Activated CD8-positive, alpha-beta T cell treated with anti-CD3 and anti-CD28 coated beads, Interleukin-2, amount 10 ng/mL, durations not matched to agents 7 days and 5 days (primary cell): Measurements from ENCODE around the gene MAP4K1. TPM values are rescaled to one million over a fixed set of nuclear protein-coding genes. Genes with fewer than 3 reads are reported as not detected.
"Not testable (repeated sequence)": the region's sequence is repeated elsewhere in the genome, so short reads cannot be mapped to it uniquely, and the experiment has no call there.

Source experiments
- ATAC-seq: fragments of 150-1000 bp; cut with Tn5 transposase; one replicate; pipeline ENCODE4 v1.10.0; 2021; ENCODE audit warnings: moderate library complexity
- CTCF ChIA-PET: fragments of 350-600 bp; sonication (Branson Sonifier 250); formaldehyde crosslinking; loops from one replicate; lab custom pipeline; 2021; ENCODE audit warnings: antibody characterized with exemption; lab: Charles Lee
- POLR2A ChIA-PET: fragments of 350-600 bp; sonication (Branson Sonifier 250); formaldehyde crosslinking; loops from one replicate; lab custom pipeline; 2021; ENCODE audit warnings: antibody characterized with exemption; lab: Charles Lee
- DNase-seq: peaks from one replicate; pipeline ENCODE4 v3.0.0-alpha.2; 2020
- H3K27ac Mint-ChIP-seq: one replicate; pipeline ENCODE4 v1.8.0; 2021; ENCODE audit warnings: mild to moderate bottlenecking, mixed read lengths
- H3K27me3 Mint-ChIP-seq: one replicate; pipeline ENCODE4 v1.8.0; 2021; ENCODE audit warnings: low read depth, mixed read lengths
- H3K36me3 Mint-ChIP-seq: one replicate; pipeline ENCODE4 v1.8.0; 2021; ENCODE audit warnings: low read depth, mixed read lengths
- H3K4me1 Mint-ChIP-seq: one replicate; pipeline ENCODE4 v1.8.0; 2021; ENCODE audit warnings: low read depth, mixed read lengths
- H3K4me3 Mint-ChIP-seq: one replicate; pipeline ENCODE4 v1.8.0; 2021; ENCODE audit warnings: mild to moderate bottlenecking, mixed read lengths
- H3K9me3 Mint-ChIP-seq: one replicate; pipeline ENCODE4 v1.8.0; 2022; ENCODE audit warnings: mixed read lengths; ENCODE audit not compliant: insufficient read depth
- total RNA-seq, 2 experiments: library from RNA; stranded (reverse); gene quantifications; one replicate each; pipeline ENCODE4 v1.2.3, GENCODE V29; 2021

MAP4K1 gene
- total RNA-seq, 2 experiments from 2014 or later, result 259 to 269 TPM

DNA sequence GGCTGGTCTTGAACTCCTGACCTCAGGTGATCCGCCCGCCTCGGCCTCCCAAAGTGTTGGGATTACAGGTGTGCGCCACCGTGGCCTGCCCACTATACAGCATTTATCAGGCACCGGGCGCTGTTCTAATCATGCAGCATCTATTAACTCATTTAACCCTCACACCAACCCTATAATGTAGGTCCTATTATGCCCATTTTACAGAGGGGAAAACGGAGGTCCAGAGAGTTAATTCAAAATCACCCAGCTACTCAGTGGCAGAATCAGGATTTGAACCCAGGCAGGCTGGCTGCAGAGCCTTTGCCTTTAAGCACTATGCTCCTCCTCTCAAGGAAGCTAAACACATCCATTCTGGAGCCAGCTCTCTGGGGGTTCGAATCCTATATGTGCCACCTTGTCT, 54.3 kb downstream of the MAP4K1 start:
- Mint-ChIP-seq H3K9me3 (no peaks in the 10 kb centered on the region), H3K27ac (no peak overlapping the region), H3K36me3 (no peaks in the 10 kb centered on the region), H3K4me1 (peaks cover 36% of the 10 kb centered on the region), H3K4me3 (no peak overlapping the region), H3K27me3 (peaks cover 34% of the 10 kb centered on the region)
- DNase-seq, result no peak
- POLR2A ChIA-PET, result interaction anchor here (1.1 kb wide), 1 partner anchor 55 kb away, joined by 5 read pairs; the partner anchor contains the start of gene EIF3K
- CTCF ChIA-PET, result interaction anchor here (0.9 to 1.3 kb wide), 2 partner anchors 19 to 48 kb away, joined by 3 to 4 read pairs; no protein-coding TSS in a partner anchor
- ATAC-seq, result no peak

DNA sequence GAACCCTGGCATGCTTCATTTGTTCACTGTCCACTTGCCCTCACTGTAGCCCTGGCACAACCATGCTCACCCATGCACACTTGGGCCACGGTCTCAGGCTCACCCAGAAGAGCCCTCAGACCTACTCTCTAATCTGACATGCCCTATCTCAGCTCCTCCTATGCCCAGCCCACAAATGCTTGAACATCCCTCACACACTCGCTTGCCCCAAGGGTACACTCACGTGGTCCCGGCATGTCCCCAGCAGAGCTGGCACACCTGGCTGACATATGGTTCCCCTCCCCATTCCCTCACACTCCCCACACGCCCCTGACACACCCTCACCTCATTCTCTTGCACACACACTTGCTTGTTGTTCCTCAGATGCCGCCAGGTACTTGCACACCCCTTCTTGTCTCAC, 55.7 kb downstream of the MAP4K1 start:
- POLR2A ChIA-PET, result no interaction called here
- no peak for DNase-seq
- Mint-ChIP-seq H3K4me3 (no peak overlapping the region), H3K27ac (no peak overlapping the region), H3K36me3 (no peaks in the 10 kb centered on the region), H3K4me1 (peaks cover 40% of the 10 kb centered on the region), H3K9me3 (no peaks in the 10 kb centered on the region), H3K27me3 (peaks cover 27% of the 10 kb centered on the region)
- no peak for ATAC-seq
- CTCF ChIA-PET, result interaction anchor here (0.9 kb wide), 1 partner anchor 159 kb away, joined by 4 read pairs; the partner anchor contains the start of gene FAM98C

DNA sequence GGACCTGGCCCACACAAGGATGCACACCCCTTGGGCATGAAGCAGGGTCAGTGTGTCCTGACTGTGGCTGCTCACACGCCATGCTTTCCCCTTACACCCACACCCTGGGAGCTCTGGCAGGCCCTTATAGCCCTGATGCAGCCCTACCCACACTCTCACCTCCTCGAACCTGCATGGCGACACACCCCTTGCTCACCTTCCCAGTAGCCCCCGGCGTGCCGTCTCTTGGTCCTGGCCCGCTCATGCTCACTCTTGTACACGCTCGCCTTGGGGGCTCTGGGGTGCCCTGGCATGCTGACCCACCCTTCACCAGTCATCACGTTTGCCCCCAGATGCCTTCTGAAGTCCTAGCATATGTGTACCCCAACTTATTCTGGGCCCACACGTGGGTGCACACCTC, 56.1 kb downstream of the MAP4K1 start:
- ChIA-PET POLR2A (no interaction called here), CTCF (interaction anchor here (0.9 kb wide), 1 partner anchor 159 kb away, joined by 4 read pairs; the partner anchor contains the start of gene FAM98C)
- Mint-ChIP-seq H3K4me1 (peaks cover 45% of the 10 kb centered on the region), H3K36me3 (no peaks in the 10 kb centered on the region), H3K27me3 (peaks cover 26% of the 10 kb centered on the region), H3K9me3 (no peaks in the 10 kb centered on the region), H3K4me3 (no peak overlapping the region), H3K27ac (no peak overlapping the region)
- ATAC-seq, result no peak
- DNase-seq, result no peak

DNA sequence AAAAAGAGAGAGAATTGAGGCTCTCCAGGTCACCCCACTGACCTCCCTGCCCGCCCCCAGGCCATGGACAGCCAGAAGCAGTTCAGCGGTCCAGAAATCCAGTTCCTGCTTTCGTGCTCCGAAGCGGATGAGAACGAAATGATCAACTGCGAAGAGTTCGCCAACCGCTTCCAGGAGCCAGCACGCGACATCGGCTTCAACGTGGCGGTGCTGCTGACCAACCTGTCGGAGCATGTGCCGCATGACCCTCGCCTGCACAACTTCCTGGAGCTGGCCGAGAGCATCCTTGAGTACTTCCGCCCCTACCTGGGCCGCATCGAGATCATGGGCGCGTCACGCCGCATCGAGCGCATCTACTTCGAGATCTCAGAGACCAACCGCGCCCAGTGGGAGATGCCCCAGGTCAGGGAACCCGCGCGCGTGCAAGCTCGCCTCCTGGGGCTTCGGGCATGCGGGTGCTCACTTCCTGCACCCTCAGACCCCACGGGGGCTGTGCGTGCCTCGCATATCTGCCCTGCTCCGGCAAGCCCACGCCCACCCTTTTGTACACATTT, 56.6 kb downstream of the MAP4K1 start:
- H3K4me1 Mint-ChIP-seq, result peaks cover 45% of the 10 kb centered on the region
- ATAC-seq (no peak), DNase-seq (no peak)
- POLR2A ChIA-PET, result no interaction called here
- CTCF ChIA-PET, result interaction anchor here (0.9 kb wide), 1 partner anchor 158 kb away, joined by 4 read pairs; the partner anchor contains the start of gene FAM98C
- peaks cover 26% of the 10 kb centered on the region for H3K27me3 Mint-ChIP-seq
- no peaks in the 10 kb centered on the region for H3K9me3 Mint-ChIP-seq
- no peaks in the 10 kb centered on the region for H3K36me3 Mint-ChIP-seq
- H3K27ac Mint-ChIP-seq, result no peak overlapping the region
- no peak overlapping the region for H3K4me3 Mint-ChIP-seq

DNA sequence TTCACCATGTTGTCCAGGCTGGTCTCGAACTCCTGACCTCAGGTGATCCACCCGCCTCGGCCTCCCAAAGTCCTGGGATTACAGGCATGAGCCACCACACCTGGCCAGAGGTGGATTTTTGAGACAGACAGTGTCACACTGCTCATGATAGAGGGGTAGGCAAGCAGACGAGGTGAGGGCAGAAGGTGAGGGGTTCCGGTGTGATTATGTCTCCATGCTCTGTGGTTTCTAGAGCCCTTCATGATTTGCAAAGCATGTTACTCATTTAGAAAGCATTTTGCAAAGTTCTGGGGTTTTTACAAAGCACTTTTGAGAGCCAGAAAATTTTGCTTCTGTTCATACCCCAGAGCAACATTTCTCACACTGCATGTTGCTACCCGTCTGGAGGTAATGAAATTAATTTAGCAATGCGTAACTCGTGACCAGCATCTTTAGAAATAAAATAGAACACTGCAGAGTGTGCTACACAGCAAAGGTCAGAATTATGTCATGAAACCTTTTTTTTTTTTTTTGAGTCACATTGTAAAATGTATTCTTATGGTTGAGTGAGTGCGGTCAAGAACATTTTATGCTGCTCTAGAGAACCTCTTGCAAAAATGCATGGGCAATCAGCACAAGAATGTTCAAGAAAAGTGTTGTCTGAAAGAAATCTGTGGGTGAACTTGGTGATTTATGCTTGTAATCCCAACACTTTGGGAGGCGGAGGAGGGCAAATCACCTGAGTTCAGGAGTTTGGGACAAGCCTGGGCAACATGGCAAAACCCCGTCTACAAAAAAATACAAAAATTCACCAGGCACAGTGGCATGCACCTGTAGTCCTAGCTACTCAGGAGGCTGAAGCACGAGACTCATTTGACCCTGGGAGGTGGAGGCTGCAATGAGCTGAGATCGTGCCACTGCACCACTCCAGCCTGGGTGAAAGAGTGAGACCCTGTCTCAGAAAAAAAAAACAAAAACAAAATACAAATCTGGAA, 58.0 kb downstream of the MAP4K1 start:
- ATAC-seq (peak; percentile 72), DNase-seq (peak; percentile 55)
- Mint-ChIP-seq H3K4me1 (peaks cover 49% of the 10 kb centered on the region), H3K9me3 (no peaks in the 10 kb centered on the region), H3K4me3 (peak overlapping the region; percentile 43), H3K27me3 (peaks cover 23% of the 10 kb centered on the region), H3K36me3 (no peaks in the 10 kb centered on the region), H3K27ac (peak overlapping the region; percentile 79)
- CTCF ChIA-PET, result no interaction called here
- POLR2A ChIA-PET, result no interaction called here

DNA sequence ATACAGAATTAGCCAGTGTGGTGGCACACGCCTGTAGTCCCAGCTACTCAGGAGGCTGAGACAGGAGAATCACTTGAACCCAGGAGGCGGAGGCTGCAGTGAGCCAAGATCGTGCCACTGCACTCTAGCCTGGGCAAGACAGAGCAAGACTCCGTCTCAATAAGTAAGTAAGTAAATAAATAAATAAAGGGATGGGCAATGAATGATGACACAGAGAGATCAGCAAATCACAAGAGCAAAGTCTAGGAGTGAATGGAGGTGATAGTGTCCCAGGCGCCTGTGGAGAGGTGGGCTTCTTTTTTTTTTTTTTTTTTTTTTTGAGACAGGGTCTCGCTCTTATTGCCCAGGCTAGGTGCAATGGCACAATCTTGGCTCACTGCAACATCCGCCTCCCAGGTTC, 58.8 kb downstream of the MAP4K1 start:
- Mint-ChIP-seq H3K27me3 (peaks cover 21% of the 10 kb centered on the region), H3K4me1 (peaks cover 55% of the 10 kb centered on the region)
- H3K4me3 Mint-ChIP-seq, ATAC-seq, H3K9me3 Mint-ChIP-seq, H3K27ac Mint-ChIP-seq, POLR2A ChIA-PET, H3K36me3 Mint-ChIP-seq, CTCF ChIA-PET, DNase-seq: not testable (repeated sequence)

DNA sequence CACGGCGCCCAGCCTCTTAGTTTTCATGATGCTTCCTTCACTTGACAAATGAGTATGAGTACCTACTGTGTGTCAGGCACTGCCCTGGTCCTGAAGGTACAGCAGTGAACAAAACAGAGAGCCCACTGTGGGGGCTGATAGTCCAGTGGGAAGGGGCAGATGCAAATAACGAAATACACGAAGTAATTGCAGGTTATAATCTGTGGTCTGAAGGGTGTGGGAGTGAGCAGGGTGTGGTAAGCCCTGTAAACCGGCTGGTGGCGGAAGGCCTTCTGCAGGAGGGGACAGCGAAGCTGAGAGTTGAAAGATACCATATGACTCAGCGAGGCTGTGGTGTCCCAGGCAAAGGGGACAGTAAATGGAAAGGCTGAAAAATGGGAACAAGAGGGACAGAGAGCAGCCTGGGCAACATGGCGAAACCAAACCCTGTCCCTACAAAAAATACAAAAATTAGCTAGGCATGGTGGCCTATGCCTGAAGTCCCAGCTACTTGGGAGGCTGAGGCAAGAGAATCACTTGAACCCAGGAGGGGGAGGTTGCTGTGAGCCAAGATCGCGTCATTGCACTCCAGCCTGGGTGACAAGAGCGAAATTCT, 60.5 kb downstream of the MAP4K1 start:
- Mint-ChIP-seq H3K27ac (peak overlapping the region; percentile 59), H3K4me1 (peaks cover 48% of the 10 kb centered on the region), H3K36me3 (no peaks in the 10 kb centered on the region), H3K27me3 (peaks cover 16% of the 10 kb centered on the region), H3K4me3 (peak overlapping the region; percentile 35), H3K9me3 (no peaks in the 10 kb centered on the region)
- POLR2A ChIA-PET, result interaction anchor here (0.5 kb wide), 1 partner anchor 13 kb away, joined by 3 read pairs; no protein-coding TSS in a partner anchor
- ATAC-seq (peak; percentile 71), DNase-seq (peak; percentile 58)
- CTCF ChIA-PET, result interaction anchor here (0.8 to 1.9 kb wide), 7 partner anchors 12 to 155 kb away, joined by 3 to 14 read pairs (median 5); partner anchors contain the start of genes EIF3K, FAM98C and MAP4K1

DNA sequence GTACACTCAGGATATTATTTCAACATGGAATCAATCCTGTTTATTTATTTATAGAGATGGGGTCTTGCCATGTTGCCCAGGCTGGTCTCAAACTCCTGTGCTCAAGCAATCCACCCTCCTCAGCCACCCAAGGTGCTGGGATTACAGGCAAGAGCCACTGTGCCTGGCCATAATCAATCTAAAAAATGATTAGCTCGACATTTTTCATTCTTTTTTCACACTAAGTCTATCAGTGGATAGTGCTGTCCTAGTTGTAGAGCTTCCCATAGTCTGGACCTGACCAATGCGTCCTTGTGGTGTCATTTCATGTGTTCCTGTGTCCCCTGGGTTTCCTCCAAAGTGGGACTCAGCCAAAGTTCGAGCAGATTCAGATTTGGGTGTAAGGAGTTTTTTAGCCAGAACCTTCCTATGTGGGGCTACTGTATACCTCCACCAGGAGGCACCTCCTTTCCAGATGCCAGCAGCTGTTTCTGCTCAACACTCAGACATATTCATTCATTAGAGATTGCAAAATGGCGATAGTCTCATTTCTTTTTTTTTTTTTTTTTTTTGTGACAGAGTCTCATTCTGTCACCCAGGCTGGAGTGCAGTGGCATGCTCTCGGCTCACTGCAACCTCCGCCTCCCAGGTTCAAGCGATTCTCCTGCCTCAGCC, 61.1 kb downstream of the MAP4K1 start:
- no peaks in the 10 kb centered on the region for H3K36me3 Mint-ChIP-seq
- ATAC-seq, result no peak
- peak overlapping the region; percentile 59 for H3K27ac Mint-ChIP-seq
- POLR2A ChIA-PET, result no interaction called here
- peaks cover 43% of the 10 kb centered on the region for H3K4me1 Mint-ChIP-seq
- no peaks in the 10 kb centered on the region for H3K9me3 Mint-ChIP-seq
- H3K27me3 Mint-ChIP-seq, result peaks cover 10% of the 10 kb centered on the region
- CTCF ChIA-PET, result interaction anchor here (1.0 to 1.9 kb wide), 6 partner anchors 12 to 78 kb away, joined by 3 to 14 read pairs (median 5); partner anchors contain the start of genes EIF3K and MAP4K1
- no peak overlapping the region for H3K4me3 Mint-ChIP-seq
- no peak for DNase-seq

DNA sequence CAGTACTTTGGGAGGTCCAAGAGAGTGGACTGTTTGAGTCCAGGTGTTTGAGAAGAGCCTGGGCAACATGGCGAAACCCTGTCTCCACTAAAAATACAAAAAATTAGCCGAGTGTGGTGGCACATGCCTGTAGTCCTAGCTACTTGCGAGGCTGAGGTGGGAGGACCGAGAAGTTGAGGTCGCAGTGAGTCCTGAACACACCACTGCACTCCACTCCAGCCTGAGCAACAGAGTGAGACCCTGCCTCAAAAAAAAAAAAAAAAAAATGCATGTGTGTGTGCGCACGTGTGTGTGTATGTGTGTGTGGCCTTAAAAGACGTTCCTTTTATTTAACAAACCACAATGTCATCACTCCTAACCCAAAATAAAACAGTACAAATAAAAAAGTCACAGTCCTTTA, 62.6 kb downstream of the MAP4K1 start:
- Mint-ChIP-seq H3K36me3 (no peaks in the 10 kb centered on the region), H3K27ac (no peak overlapping the region), H3K9me3 (no peaks in the 10 kb centered on the region), H3K27me3 (peaks cover 15% of the 10 kb centered on the region), H3K4me1 (peaks cover 42% of the 10 kb centered on the region), H3K4me3 (no peak overlapping the region)
- DNase-seq (no peak), ATAC-seq (no peak)
- ChIA-PET CTCF (interaction anchor here (1.0 to 2.1 kb wide), 4 partner anchors 10 to 79 kb away, joined by 3 to 7 read pairs (median 4); partner anchors contain the start of gene MAP4K1), POLR2A (interaction anchor here (0.6 kb wide), 1 partner anchor 165 kb away, joined by 3 read pairs; no protein-coding TSS in a partner anchor)

DNA sequence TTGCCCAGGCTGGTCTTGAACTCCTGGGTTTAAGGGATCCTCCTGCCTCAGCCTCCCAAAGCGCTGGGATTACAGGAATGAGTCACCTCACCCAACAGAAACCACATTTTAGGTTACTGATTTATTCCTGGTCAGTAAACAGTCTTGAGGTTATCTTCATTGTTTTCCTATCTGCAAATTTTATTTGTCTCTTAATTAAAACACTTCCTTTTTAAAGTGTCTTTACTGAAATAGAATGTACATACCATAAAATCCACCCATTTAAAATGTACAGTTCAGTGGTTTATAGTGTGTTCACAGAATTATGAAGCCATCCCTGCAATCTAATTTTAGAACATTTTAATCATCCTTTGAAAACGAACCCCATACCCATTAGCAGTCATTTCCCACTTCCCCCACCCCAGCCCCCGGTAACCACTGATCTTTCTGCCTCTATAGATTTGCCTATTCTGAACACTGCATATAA, 63.0 kb downstream of the MAP4K1 start:
- H3K36me3 Mint-ChIP-seq, result no peaks in the 10 kb centered on the region
- no peak overlapping the region for H3K27ac Mint-ChIP-seq
- DNase-seq (no peak), ATAC-seq (no peak)
- no peaks in the 10 kb centered on the region for H3K9me3 Mint-ChIP-seq
- no peak overlapping the region for H3K4me3 Mint-ChIP-seq
- H3K27me3 Mint-ChIP-seq, result peaks cover 19% of the 10 kb centered on the region
- H3K4me1 Mint-ChIP-seq, result peaks cover 37% of the 10 kb centered on the region
- POLR2A ChIA-PET, result interaction anchor here (0.6 kb wide), 1 partner anchor 165 kb away, joined by 3 read pairs; no protein-coding TSS in a partner anchor
- CTCF ChIA-PET, result interaction anchor here (1.2 to 2.1 kb wide), 2 partner anchors 9 to 39 kb away, joined by 3 to 7 read pairs; no protein-coding TSS in a partner anchor
